Panc1 (cell line): ENCODE results near the gene PDPN. TPM values are rescaled to one million over a fixed set of nuclear protein-coding genes. Genes with fewer than 3 reads are reported as not detected.

ENCODE experiments used
- ATAC-seq: fragments of 200-7000 bp; cut with Tn5 transposase; 2 replicates; pipeline ENCODE4 v1.9.1; 2020; ENCODE audit warnings: mild to moderate bottlenecking, moderate library complexity
- BruUV-seq: library from RNA; stranded (reverse); fragments of 400-500 nt; replicated peaks from 2 replicates; lab custom pipeline; 2021; lab: Mats Ljungman, UMichigan
- CTCF ChIA-PET: fragments of 300-600 bp; sonication (Branson Sonifier 250); formaldehyde crosslinking; loops from one replicate; lab custom pipeline; 2022; ENCODE audit warnings: antibody characterized with exemption; lab: Charles Lee
- POLR2A ChIA-PET: fragments of 300-600 bp; sonication (Branson Sonifier 250); formaldehyde crosslinking; loops from one replicate; lab custom pipeline; 2022; ENCODE audit warnings: antibody characterized with exemption; lab: Charles Lee
- DNase-seq: peaks from one replicate; pipeline ENCODE4 v3.0.0-alpha.2; 2010; ENCODE audit warnings: low read depth, low spot score
- H3K27ac ChIP-seq: 2 replicates; pipeline ENCODE4 v1.5.1; 2011; ENCODE audit warnings: mild to moderate bottlenecking, low read length, inconsistent platforms
- H3K27me3 ChIP-seq: fragments of 200-500 bp; sonication (Bioruptor generic); 2 replicates; pipeline ENCODE4 v1.6.0; 2014; ENCODE audit warnings: low read length, inconsistent platforms; ENCODE audit not compliant: control insufficient read depth, insufficient read depth
- H3K36me3 ChIP-seq: fragments of 200-500 bp; sonication (Bioruptor generic); 2 replicates; pipeline ENCODE4 v1.5.1; 2014; ENCODE audit warnings: inconsistent platforms, mild to moderate bottlenecking, low read length, moderate library complexity; ENCODE audit not compliant: control insufficient read depth, insufficient read depth
- H3K4me1 ChIP-seq: 2 replicates; pipeline ENCODE4 v1.5.1; 2011; ENCODE audit warnings: inconsistent platforms, mild to moderate bottlenecking, low read length, moderate library complexity; ENCODE audit not compliant: control insufficient read depth, insufficient read depth
- H3K4me3 ChIP-seq, 2 experiments: 2 replicates each; pipeline ENCODE4 v1.5.1; 2011 to 2012; ENCODE audit warnings: low read depth in 2 of 2, low read length in 2 of 2, mild to moderate bottlenecking in 2 of 2, inconsistent platforms in 1 of 2, moderate library complexity in 1 of 2
- H3K9me3 ChIP-seq: fragments of 200-500 bp; sonication (Bioruptor generic); 2 replicates; pipeline ENCODE4 v1.5.1; 2014; ENCODE audit warnings: low read depth, mild to moderate bottlenecking, inconsistent platforms, low read length, moderate library complexity; ENCODE audit not compliant: control insufficient read depth, insufficient read depth
- POLR2AphosphoS5 ChIP-seq: IDR thresholded peaks from 2 replicates; pipeline ENCODE4 v1.6.1; 2012; ENCODE audit warnings: mild to moderate bottlenecking, low read depth, low read length, moderate library complexity
- SIN3A ChIP-seq: IDR thresholded peaks from 2 replicates; pipeline ENCODE4 v1.6.1; 2012; ENCODE audit warnings: low read depth, mild to moderate bottlenecking, low read length, moderate library complexity, borderline replicate concordance; ENCODE audit not compliant: insufficient read depth
- TCF7L2 ChIP-seq: IDR thresholded peaks from 2 replicates; pipeline ENCODE4 v1.6.1; 2011; ENCODE audit warnings: mild to moderate bottlenecking, low read depth, low read length, inconsistent platforms
- in situ Hi-C: cut with HindIII; loops from 2 replicates; pipeline ENCODE4 v1.10.0; 2016; ENCODE audit warnings: low sequenced_read_pairs, low pct_unique_long_range_greater_than_20kb
- intact Hi-C: fragments of 100-400 bp; cut with micrococcal nuclease; formaldehyde crosslinking; loops from one replicate; pipeline ENCODE4 v1.10.0; 2022; ENCODE audit not compliant: unreplicated experiment
- total RNA-seq: library from RNA; stranded (reverse); gene quantifications from one replicate; pipeline ENCODE4 v1.2.1, GENCODE V29; 2021; ENCODE audit not compliant: unreplicated experiment
- TF ChIP-seq, protein P1 (sequence below), 2 experiments: IDR thresholded peaks; 2 replicates each; pipeline ENCODE4 v1.6.1; 2011 to 2012; ENCODE audit warnings: low read depth in 2 of 2, control low read depth in 1 of 2, low read length in 1 of 2, mild to moderate bottlenecking in 1 of 2, moderate library complexity in 1 of 2; ENCODE audit not compliant: insufficient read depth in 1 of 2
- TF ChIP-seq, protein P2 (sequence below): fragments of 450-650 bp; IDR thresholded peaks from 2 replicates; pipeline ENCODE4 v1.5.1; 2017; ENCODE audit warnings: mild to moderate bottlenecking

Gene PDPN
- total RNA-seq, 1 experiment from 2014 or later, result 0.28 TPM

DNA sequence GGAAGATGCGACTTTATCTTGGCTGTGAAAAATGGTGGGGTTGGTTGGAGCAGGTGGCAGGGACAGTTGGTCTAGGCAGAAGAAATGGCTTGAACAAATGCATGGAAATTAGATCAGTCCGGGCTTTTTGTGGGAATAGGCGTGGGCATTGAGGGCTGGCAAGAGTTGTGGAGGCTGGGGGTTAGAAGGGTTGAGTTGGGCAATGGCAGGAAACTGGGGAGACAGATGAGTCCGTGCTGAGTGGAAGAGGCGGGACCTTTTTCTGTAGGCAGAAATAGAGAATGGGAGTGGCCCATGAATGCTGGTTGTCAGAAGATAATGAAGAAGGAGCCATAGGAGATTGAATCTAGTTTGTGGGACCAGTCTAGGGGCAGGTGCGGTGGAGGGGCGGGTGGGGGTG is 6.9 kb downstream of the PDPN start:
- Histone ChIP-seq H3K27ac (no peak overlapping the region), H3K36me3 (no peaks in the 10 kb centered on the region), H3K4me3 (no peak overlapping the region), H3K9me3 (no peaks in the 10 kb centered on the region), H3K27me3 (peaks cover 2% of the 10 kb centered on the region; the same call in 1 of the 2 replicates), H3K4me1 (no peaks in the 10 kb centered on the region)
- intact Hi-C loops, result no loop called here
- no peak for DNase-seq
- BruUV-seq, result no TSS peak
- in situ Hi-C loops, result no loop called here
- POLR2A ChIA-PET, result no interaction called here
- no peak for ATAC-seq
- CTCF ChIA-PET, result no interaction called here
- TF ChIP-seq TCF7L2 (no peak), SIN3A (no peak), POLR2AphosphoS5 (no peak)
- TF ChIP-seq, protein P1, sequence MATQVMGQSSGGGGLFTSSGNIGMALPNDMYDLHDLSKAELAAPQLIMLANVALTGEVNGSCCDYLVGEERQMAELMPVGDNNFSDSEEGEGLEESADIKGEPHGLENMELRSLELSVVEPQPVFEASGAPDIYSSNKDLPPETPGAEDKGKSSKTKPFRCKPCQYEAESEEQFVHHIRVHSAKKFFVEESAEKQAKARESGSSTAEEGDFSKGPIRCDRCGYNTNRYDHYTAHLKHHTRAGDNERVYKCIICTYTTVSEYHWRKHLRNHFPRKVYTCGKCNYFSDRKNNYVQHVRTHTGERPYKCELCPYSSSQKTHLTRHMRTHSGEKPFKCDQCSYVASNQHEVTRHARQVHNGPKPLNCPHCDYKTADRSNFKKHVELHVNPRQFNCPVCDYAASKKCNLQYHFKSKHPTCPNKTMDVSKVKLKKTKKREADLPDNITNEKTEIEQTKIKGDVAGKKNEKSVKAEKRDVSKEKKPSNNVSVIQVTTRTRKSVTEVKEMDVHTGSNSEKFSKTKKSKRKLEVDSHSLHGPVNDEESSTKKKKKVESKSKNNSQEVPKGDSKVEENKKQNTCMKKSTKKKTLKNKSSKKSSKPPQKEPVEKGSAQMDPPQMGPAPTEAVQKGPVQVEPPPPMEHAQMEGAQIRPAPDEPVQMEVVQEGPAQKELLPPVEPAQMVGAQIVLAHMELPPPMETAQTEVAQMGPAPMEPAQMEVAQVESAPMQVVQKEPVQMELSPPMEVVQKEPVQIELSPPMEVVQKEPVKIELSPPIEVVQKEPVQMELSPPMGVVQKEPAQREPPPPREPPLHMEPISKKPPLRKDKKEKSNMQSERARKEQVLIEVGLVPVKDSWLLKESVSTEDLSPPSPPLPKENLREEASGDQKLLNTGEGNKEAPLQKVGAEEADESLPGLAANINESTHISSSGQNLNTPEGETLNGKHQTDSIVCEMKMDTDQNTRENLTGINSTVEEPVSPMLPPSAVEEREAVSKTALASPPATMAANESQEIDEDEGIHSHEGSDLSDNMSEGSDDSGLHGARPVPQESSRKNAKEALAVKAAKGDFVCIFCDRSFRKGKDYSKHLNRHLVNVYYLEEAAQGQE (IDR thresholded peaks at IDR 0.05; ENCODE audit: insufficient read depth in 1 of 2, low read depth in 2 of 2, low read length in 1 of 2), result no peak
- TF ChIP-seq, protein P2, sequence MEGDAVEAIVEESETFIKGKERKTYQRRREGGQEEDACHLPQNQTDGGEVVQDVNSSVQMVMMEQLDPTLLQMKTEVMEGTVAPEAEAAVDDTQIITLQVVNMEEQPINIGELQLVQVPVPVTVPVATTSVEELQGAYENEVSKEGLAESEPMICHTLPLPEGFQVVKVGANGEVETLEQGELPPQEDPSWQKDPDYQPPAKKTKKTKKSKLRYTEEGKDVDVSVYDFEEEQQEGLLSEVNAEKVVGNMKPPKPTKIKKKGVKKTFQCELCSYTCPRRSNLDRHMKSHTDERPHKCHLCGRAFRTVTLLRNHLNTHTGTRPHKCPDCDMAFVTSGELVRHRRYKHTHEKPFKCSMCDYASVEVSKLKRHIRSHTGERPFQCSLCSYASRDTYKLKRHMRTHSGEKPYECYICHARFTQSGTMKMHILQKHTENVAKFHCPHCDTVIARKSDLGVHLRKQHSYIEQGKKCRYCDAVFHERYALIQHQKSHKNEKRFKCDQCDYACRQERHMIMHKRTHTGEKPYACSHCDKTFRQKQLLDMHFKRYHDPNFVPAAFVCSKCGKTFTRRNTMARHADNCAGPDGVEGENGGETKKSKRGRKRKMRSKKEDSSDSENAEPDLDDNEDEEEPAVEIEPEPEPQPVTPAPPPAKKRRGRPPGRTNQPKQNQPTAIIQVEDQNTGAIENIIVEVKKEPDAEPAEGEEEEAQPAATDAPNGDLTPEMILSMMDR, result no peak

DNA sequence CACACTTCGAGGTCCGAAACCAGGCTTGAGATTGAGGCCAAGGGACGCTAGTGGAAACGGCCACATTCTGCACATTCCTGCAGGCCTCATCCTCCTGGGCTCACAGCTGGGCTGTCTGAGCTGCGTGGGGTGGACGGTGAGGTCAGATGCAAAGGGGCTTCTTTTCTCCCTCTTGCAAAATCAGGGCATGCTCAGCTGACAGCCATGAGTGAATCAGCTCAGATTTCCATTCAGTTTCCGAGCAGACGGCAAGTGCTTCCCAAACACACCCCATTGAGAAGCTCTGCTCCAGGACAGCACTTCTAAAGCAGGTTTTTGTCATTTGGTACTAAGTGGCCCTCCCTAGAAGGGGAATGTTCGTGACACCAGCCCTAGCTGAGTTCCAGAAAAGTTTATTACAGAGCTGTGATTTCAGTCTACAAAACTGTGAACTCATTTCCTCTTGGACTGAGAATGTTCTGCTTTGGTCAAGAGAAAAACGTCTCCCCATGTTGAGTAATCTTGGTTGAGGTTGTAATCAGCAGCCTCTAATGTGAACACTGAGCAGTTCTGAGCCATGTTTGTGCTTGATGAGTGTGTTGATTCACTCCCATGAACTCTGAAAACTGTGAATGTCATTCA is 10.0 kb downstream of the PDPN start:
- CTCF ChIA-PET, result no interaction called here
- TF ChIP-seq TCF7L2 (no peak), POLR2AphosphoS5 (no peak), SIN3A (no peak)
- TF ChIP-seq, protein P1 (IDR thresholded peaks at IDR 0.05; ENCODE audit: insufficient read depth in 1 of 2, low read depth in 2 of 2, low read length in 1 of 2), result no peak
- TF ChIP-seq, protein P2, result no peak
- no peaks in the 10 kb centered on the region for H3K4me1 ChIP-seq
- no peaks in the 10 kb centered on the region for H3K9me3 ChIP-seq
- POLR2A ChIA-PET, result no interaction called here
- intact Hi-C loops (no loop called here), in situ Hi-C loops (no loop called here)
- ATAC-seq (no peak), DNase-seq (no peak)
- peaks cover 2% of the 10 kb centered on the region; the same call in 1 of the 2 replicates for H3K27me3 ChIP-seq
- H3K36me3 ChIP-seq, result no peaks in the 10 kb centered on the region
- no peak overlapping the region for H3K4me3 ChIP-seq
- BruUV-seq, result no TSS peak
- H3K27ac ChIP-seq, result no peak overlapping the region
